Neural crest cell (in vitro differentiated cells): Measurements from ENCODE around the gene TAGLN3. TPM values are rescaled to one million over a fixed set of nuclear protein-coding genes. Genes with fewer than 3 reads are reported as not detected.

Experiments
- DNase-seq: peaks from one replicate; pipeline ENCODE4 v3.0.0; 2021; ENCODE audit warnings: low read depth, mixed read lengths, low spot score
- H3K27ac Mint-ChIP-seq: one replicate; pipeline ENCODE4 v1.8.0; 2021; ENCODE audit warnings: mild to moderate bottlenecking, mixed read lengths; ENCODE audit not compliant: unreplicated experiment
- H3K27me3 Mint-ChIP-seq: 2 replicates; pipeline ENCODE4 v1.8.0; 2021; ENCODE audit warnings: low read depth, mild to moderate bottlenecking, mixed read lengths
- H3K36me3 Mint-ChIP-seq: 2 replicates; pipeline ENCODE4 v1.8.0; 2021; ENCODE audit warnings: low read depth, mild to moderate bottlenecking, mixed read lengths
- H3K4me1 Mint-ChIP-seq: 2 replicates; pipeline ENCODE4 v1.8.0; 2021; ENCODE audit warnings: mixed read lengths
- H3K4me3 Mint-ChIP-seq: one replicate; pipeline ENCODE4 v1.8.0; 2021; ENCODE audit warnings: mild to moderate bottlenecking, mixed read lengths
- H3K9me3 Mint-ChIP-seq: 2 replicates; pipeline ENCODE4 v1.8.0; 2021; ENCODE audit warnings: mixed read lengths
- total RNA-seq: library from RNA; stranded (reverse); gene quantifications from 2 replicates; pipeline ENCODE4 v1.2.1, GENCODE V29; 2021
- TF ChIP-seq, protein P1 (sequence below): fragments of 200-600 bp; sonication (generic); conservative IDR thresholded peaks from 2 replicates; pipeline ENCODE4 v1.5.0; 2021; ENCODE audit warnings: antibody characterized with exemption, mild to moderate bottlenecking

The TAGLN3 gene
- total RNA-seq, 1 donor from 2014 or later, result 70.2 TPM

DNA sequence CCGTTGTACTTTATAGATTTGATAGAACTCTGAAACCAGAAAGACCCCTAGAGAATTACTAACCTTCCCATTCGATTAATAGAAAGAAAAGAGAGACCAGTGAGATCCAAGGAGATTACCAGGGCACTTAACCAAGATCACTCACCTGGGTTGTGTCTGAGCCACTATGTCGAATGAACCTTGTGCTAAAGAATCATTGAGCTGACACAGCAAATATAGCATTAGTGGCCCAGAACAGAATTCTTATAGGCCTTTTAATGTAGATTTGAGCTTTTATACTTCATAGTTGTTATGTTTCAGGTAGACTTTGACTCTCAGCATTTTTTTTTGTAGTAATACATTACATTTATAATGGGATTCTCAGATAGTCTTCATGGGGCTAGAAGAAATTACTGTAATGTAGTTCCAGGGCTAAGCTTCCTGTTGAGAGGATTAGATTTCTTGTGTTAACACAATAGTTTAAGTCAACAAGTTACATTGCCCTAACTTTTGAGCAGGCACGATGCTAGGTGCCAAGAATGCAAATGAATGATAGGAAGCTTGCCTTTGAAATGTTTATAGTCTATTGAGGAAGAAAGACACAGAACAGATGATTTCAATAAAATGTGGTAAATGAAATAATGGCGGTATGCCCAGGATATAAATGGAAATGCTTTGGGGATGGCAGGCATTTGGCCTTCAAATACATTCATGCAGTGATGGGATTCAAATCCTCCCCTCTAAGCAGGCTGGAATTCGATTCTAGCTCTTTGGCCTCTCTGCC is 44.3 kb upstream of the TAGLN3 start:
- no peak for DNase-seq
- Mint-ChIP-seq H3K4me3 (no peak overlapping the region), H3K27me3 (no peaks in the 10 kb centered on the region), H3K9me3 (no peaks in the 10 kb centered on the region), H3K27ac (no peak overlapping the region), H3K4me1 (peaks cover 52% of the 10 kb centered on the region), H3K36me3 (peaks cover 9% of the 10 kb centered on the region)
- TF ChIP-seq, protein P1, sequence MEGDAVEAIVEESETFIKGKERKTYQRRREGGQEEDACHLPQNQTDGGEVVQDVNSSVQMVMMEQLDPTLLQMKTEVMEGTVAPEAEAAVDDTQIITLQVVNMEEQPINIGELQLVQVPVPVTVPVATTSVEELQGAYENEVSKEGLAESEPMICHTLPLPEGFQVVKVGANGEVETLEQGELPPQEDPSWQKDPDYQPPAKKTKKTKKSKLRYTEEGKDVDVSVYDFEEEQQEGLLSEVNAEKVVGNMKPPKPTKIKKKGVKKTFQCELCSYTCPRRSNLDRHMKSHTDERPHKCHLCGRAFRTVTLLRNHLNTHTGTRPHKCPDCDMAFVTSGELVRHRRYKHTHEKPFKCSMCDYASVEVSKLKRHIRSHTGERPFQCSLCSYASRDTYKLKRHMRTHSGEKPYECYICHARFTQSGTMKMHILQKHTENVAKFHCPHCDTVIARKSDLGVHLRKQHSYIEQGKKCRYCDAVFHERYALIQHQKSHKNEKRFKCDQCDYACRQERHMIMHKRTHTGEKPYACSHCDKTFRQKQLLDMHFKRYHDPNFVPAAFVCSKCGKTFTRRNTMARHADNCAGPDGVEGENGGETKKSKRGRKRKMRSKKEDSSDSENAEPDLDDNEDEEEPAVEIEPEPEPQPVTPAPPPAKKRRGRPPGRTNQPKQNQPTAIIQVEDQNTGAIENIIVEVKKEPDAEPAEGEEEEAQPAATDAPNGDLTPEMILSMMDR, result no peak

DNA sequence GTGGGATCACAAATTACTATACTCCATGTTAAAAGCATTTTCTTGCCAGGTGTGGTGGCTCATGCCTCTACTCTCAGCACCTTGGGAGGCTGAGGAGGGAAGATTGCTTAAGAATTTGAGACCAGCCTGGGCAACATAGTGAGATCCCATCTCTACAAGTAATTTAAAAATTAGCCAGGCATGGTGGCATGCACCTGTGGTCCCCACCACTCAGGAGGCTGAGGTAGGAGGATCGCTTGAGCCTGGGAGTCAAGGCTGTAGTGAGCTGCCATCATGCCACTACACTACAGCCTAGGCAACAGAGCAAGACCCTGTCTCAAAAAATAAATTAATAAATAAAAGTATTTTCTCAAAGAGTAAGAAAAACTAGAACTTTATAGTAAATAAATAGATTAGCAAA is 42.8 kb upstream of the TAGLN3 start:
- no peaks in the 10 kb centered on the region for H3K9me3 Mint-ChIP-seq
- H3K36me3 Mint-ChIP-seq, result peaks cover 9% of the 10 kb centered on the region
- DNase-seq, result no peak
- no peak overlapping the region for H3K27ac Mint-ChIP-seq
- H3K4me3 Mint-ChIP-seq, result no peak overlapping the region
- TF ChIP-seq, protein P1, result no peak
- no peaks in the 10 kb centered on the region for H3K27me3 Mint-ChIP-seq
- peaks cover 51% of the 10 kb centered on the region for H3K4me1 Mint-ChIP-seq

DNA sequence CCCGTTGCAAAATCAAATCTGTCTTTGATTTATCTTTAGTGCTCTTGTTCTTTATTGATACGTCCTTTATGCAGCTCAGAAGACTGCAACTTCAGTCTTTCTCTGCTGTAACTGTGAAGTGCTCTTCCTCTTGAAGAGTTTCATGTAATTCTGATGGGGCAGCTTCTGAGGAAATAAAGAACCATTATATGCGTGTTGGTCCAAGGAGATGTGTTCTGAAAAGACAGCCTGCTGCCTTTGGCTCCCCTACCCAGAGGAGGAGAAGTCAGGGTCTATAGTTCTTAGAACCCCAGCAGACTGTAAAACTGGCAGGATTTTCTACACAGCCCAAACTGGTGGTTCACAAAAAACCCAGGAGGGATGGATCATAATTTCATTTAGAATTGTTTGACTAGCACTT is 42.3 kb upstream of the TAGLN3 start:
- H3K27ac Mint-ChIP-seq, result peak overlapping the region; percentile 79
- H3K27me3 Mint-ChIP-seq, result no peaks in the 10 kb centered on the region

DNA sequence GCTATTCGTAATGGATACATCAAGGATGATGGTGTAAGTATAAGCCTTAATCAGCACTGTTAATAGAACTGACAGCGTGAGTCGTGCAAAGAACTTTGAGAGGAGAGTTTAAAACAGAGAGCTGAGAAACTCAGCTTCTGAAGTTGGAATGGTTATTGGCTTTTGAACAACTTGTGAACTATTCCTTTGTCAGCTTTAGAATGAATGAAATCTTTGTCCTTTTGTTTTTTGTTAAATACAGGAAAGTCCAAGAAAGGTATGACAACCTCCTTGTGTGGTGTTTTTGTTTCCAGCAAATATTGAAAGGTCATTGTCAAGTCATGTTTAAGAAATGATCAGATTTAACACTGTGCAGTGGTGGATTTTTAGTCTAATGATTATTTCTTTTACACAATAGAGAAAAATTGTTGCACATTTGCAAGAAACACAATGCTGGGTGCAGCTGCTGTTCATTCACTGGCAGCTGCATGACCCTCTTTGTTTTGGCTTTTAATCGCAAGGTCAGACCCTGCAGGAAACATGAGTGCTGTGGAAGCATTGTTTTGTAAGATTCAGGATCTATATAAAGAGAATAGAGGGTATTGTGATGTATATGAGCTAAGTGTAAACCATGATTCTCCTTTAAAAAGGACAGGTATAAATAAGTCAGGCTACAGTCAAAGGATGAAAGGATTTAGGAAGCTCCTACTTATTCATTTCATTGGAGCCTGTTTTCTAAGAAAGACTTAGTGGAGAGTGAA is 41.6 kb upstream of the TAGLN3 start:
- Mint-ChIP-seq H3K4me1 (peaks cover 62% of the 10 kb centered on the region), H3K9me3 (peaks cover 2% of the 10 kb centered on the region), H3K4me3 (peak overlapping the region; percentile 72), H3K36me3 (peaks cover 9% of the 10 kb centered on the region), H3K27ac (peak overlapping the region; percentile 79), H3K27me3 (no peaks in the 10 kb centered on the region)
- DNase-seq, result no peak
- TF ChIP-seq, protein P1, result no peak

More for the DNA sequence above, 42.3 kb upstream of the TAGLN3 start:
- TF ChIP-seq, protein P1, result no peak
- Mint-ChIP-seq H3K4me1 (peaks cover 54% of the 10 kb centered on the region), H3K9me3 (peaks cover 2% of the 10 kb centered on the region), H3K36me3 (peaks cover 9% of the 10 kb centered on the region), H3K4me3 (peak overlapping the region; percentile 72)
- no peak for DNase-seq

DNA sequence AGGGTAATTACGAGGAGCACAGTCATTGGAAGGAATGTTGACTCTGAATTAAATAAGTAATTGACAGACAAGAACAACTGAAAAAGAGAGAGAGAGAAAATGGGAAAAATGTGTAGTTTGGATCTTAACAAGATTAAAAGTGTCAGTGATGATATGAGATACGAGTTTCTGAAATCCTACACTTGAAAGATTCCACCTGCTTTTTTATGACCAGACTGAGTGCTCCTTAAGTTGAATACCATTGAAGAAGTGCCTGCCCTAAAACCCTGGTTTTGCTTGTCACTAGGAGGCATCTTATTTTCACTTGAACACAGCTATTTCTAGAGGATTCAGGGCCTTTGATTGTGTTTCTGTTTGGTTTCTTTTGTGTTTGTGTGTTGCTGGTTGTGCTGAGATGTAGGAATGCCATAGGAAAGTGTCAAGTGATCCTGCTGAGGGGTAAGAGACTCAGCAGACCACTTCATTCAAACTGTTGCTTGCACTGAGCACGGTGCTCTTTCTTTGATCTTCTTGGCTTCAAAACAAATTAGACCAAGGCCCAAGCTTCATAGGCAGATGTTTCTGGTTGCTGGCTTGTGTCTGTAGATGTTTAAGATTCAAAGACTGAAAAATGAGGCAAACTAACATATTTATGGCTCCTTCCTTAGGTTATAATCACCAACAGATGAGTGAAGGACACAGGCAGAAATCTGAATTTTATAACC is 37.1 kb upstream of the TAGLN3 start:
- peak overlapping the region; percentile 32 for H3K4me3 Mint-ChIP-seq

More for the DNA sequence above, 37.1 kb upstream of the TAGLN3 start:
- DNase-seq, result no peak
- peak overlapping the region; percentile 82 for H3K27ac Mint-ChIP-seq
- peaks cover 3% of the 10 kb centered on the region for H3K36me3 Mint-ChIP-seq
- H3K9me3 Mint-ChIP-seq, result peaks cover 2% of the 10 kb centered on the region
- no peaks in the 10 kb centered on the region for H3K27me3 Mint-ChIP-seq
- TF ChIP-seq, protein P1, result no peak
- H3K4me1 Mint-ChIP-seq, result peaks cover 50% of the 10 kb centered on the region
